ENCODE data around the gene KRTAP10-10. TPM values are rescaled to one million over a fixed set of nuclear protein-coding genes. Genes with fewer than 3 reads are reported as not detected.
"Not testable (repeated sequence)": the region's sequence is repeated elsewhere in the genome, so short reads cannot be mapped to it uniquely, and the experiment has no call there.

Gene KRTAP10-10
- total RNA-seq, 2 donors from 2014 or later = not detected

- ATAC-seq (peak; percentile 26 to 57), DNase-seq (no peak)
- intact Hi-C loops (cut with DNase I) = no loop called here
Measured at GRCh38 chr21:44618909-44619308, 18.2 kb upstream of the KRTAP10-10 start.

GRCh38 chr21:44619886-44620285, 17.3 kb upstream of the KRTAP10-10 start:
- DNase-seq (no peak), ATAC-seq (no peak)
- intact Hi-C loops (cut with DNase I) = no loop called here

- intact Hi-C loops (cut with DNase I) = no loop called here
- ATAC-seq (no peak), DNase-seq (no peak)
Measured at GRCh38 chr21:44623575-44623974, 13.6 kb upstream of the KRTAP10-10 start.

- ATAC-seq (peak in 1 of 2 donors; percentile 27), DNase-seq (no peak)
- intact Hi-C loops (cut with DNase I) = no loop called here
Measured at GRCh38 chr21:44625756-44626155, 11.4 kb upstream of the KRTAP10-10 start.

GRCh38 chr21:44626262-44626661, 10.9 kb upstream of the KRTAP10-10 start:
- intact Hi-C loops (cut with DNase I) = no loop called here
- ATAC-seq = peak in 1 of 2 donors; percentile 42

GRCh38 chr21:44626673-44627143, 10.4 kb upstream of the KRTAP10-10 start, which contains the start of gene KRTAP10-9:
Gene KRTAP10-9, plus strand, starts transcription at chr21:44627093. Its CDS starts 79 bp downstream, at chr21:44627172.
- no peak for DNase-seq
- intact Hi-C loops (cut with DNase I) = no loop called here

More at GRCh38 chr21:44626262-44626661, 10.9 kb upstream of the KRTAP10-10 start:
- DNase-seq = no peak

GRCh38 chr21:44627181-44627822, 9.9 kb upstream of the KRTAP10-10 start:
- DNase-seq; ATAC-seq; intact Hi-C loops (cut with DNase I): not testable (repeated sequence)

More at GRCh38 chr21:44626673-44627143, 10.4 kb upstream of the KRTAP10-10 start, which contains the start of gene KRTAP10-9:
- no peak for ATAC-seq

GRCh38 chr21:44627831-44628233, 9.3 kb upstream of the KRTAP10-10 start:
- ATAC-seq; intact Hi-C loops (cut with DNase I); DNase-seq: not testable (repeated sequence)

GRCh38 chr21:44628707-44629391, 8.3 kb upstream of the KRTAP10-10 start:
- intact Hi-C loops (cut with DNase I) = no loop called here
- peak; percentile 39 to 82 for ATAC-seq
- DNase-seq = no peak

- intact Hi-C loops (cut with DNase I) = no loop called here
- no peak for DNase-seq
- no peak for ATAC-seq
Measured at GRCh38 chr21:44630440-44630839, 6.7 kb upstream of the KRTAP10-10 start.

GRCh38 chr21:44632067-44632466, 5.1 kb upstream of the KRTAP10-10 start:
- DNase-seq (no peak), ATAC-seq (no peak)
- intact Hi-C loops (cut with DNase I) = no loop called here

- intact Hi-C loops (cut with DNase I) = no loop called here
- ATAC-seq = no peak
- no peak for DNase-seq
Measured at GRCh38 chr21:44636209-44637017, 743 bp upstream of the KRTAP10-10 start.

GRCh38 chr21:44637851-44638348, 744 bp downstream of the KRTAP10-10 start:
- ATAC-seq; DNase-seq; intact Hi-C loops (cut with DNase I): not testable (repeated sequence)

- DNase-seq; intact Hi-C loops (cut with DNase I); ATAC-seq: not testable (repeated sequence)
Measured at GRCh38 chr21:44638506-44639330, 1.6 kb downstream of the KRTAP10-10 start.

- no peak for ATAC-seq
- no peak for DNase-seq
Measured at GRCh38 chr21:44639331-44639655, 2.1 kb downstream of the KRTAP10-10 start.

GRCh38 chr21:44640761-44641160, 3.6 kb downstream of the KRTAP10-10 start:
- intact Hi-C loops (cut with DNase I) = no loop called here
- DNase-seq (no peak), ATAC-seq (no peak)

More at GRCh38 chr21:44639331-44639655, 2.1 kb downstream of the KRTAP10-10 start:
- intact Hi-C loops (cut with DNase I) = no loop called here

- ATAC-seq (no peak), DNase-seq (no peak)
- intact Hi-C loops (cut with DNase I) = no loop called here
Measured at GRCh38 chr21:44643741-44644310, 6.7 kb downstream of the KRTAP10-10 start.

GRCh38 chr21:44644878-44645277, 7.7 kb downstream of the KRTAP10-10 start:
- intact Hi-C loops (cut with DNase I) = no loop called here
- DNase-seq (no peak), ATAC-seq (no peak)
